ENCODE data around the gene C11orf24. TPM values are rescaled to one million over a fixed set of nuclear protein-coding genes. Genes with fewer than 3 reads are reported as not detected.

Gene C11orf24
- total and polyA plus RNA-seq, 9 of the 15 experiments (the other 6 are each of a cell fraction or from before 2014, with no cell fraction given): 2.0 to 65.2 (median 32.5) TPM

GRCh38 chr11:68259122-68259959, 12.4 kb downstream of the C11orf24 start (continued):
- TF ChIP-seq TFAP4 (CRISPR knock-in tag; IDR thresholded peaks at IDR 0.05; ENCODE audit: borderline replicate concordance): 0 out of 2 replicates have a peak, but pooled peaks have one; percentile 26
- TF ChIP-seq MBD2 (IDR thresholded peaks at IDR 0.05; ENCODE audit: borderline replicate concordance, low read depth): no peak
- no peak for TF ChIP-seq SAFB (IDR thresholded peaks at IDR 0.05; ENCODE audit: borderline replicate concordance, low read depth, low read length)
- 0 out of 2 replicates have a peak, but pooled peaks have one; percentile 26 for TF ChIP-seq HBP1 (CRISPR knock-in tag; IDR thresholded peaks at IDR 0.05)

- Histone ChIP-seq H2AFZ (ENCODE audit: low read depth, low read length) (no peak overlapping the region), H3K27me3 (ENCODE audit: control insufficient read depth in 2 of 2, insufficient read depth in 2 of 2, low read length in 2 of 2) (no peaks in the 10 kb centered on the region), H3K9me3 (replicated peaks; ENCODE audit: control insufficient read depth, insufficient read depth, low read depth, low read length) (no peaks in the 10 kb centered on the region), H3K4me3 (no peak overlapping the region), H3K79me2 (ENCODE audit: control insufficient read depth, insufficient read depth, low read length) (no peaks in the 10 kb centered on the region), H3K27ac (ENCODE audit: extremely low read depth, low read depth, low read length) (no peak overlapping the region), H3K4me2 (ENCODE audit: insufficient read depth, low read length) (no peak overlapping the region), H3K9me1 (ENCODE audit: control insufficient read depth, insufficient read depth, low read length) (no peaks in the 10 kb centered on the region), H3K4me1 (replicated peaks in 1 of 2; ENCODE audit: control insufficient read depth in 2 of 2, insufficient read depth in 2 of 2, low read length in 2 of 2) (peaks cover 9 to 15% of the 10 kb centered on the region in 2 experiments; a peak in 4 of 5 replicates), H3K9ac (ENCODE audit: insufficient read depth in 1 of 2, low read depth in 2 of 2, low read length in 2 of 2) (no peak overlapping the region), H4K20me1 (replicated peaks; ENCODE audit: control insufficient read depth, insufficient read depth, low read length) (peaks cover 3% of the 10 kb centered on the region; the same call in 1 of the 2 replicates), H3K36me3 (ENCODE audit: control insufficient read depth, insufficient read depth, low read length) (peaks cover 30% of the 10 kb centered on the region; the same call in 2 of the 3 replicates)
- no TSS peak for BruUV-seq (replicated peaks)
- TF ChIP-seq POLR2G (IDR thresholded peaks at IDR 0.05; ENCODE audit: low read depth, low read length) (peak; percentile 83), RFX1 (IDR thresholded peaks at IDR 0.05) (no peak), TARDBP (IDR thresholded peaks at IDR 0.05) (no peak), RBM22 (IDR thresholded peaks at IDR 0.05; ENCODE audit: low read depth, low read length, poor library complexity, severe bottlenecking) (peak; percentile 56)
- ATAC-seq: no peak
- ChIA-PET CTCF (ENCODE audit: low intra/inter-chr PET ratio) (interaction anchor here (1.6 to 3.0 kb wide), 3 partner anchors 39 to 189 kb away, joined by 8 to 35 read pairs (median 11); no protein-coding TSS in a partner anchor), POLR2A (interaction anchor here (0.6 to 3.8 kb wide), 4 partner anchors 7 to 1070 kb away, joined by 3 to 19 read pairs (median 7); no protein-coding TSS in a partner anchor)
- in situ Hi-C loops (cut with MboI) (loop anchor here (5.0 to 10.0 kb wide), 2 partner anchors 39 to 186 kb away; no protein-coding TSS in a partner anchor), intact Hi-C loops (cut with micrococcal nuclease) (loop anchor here (5.0 kb wide), 2 partner anchors 124 to 189 kb away; no protein-coding TSS in a partner anchor)
- no peak for DNase-seq (ENCODE audit: extremely low read depth in 1 of 4, low spot score in 3 of 4)
- 79% methylated on average over 13 of the region's 13 CpGs for WGBS (ENCODE audit: insufficient coverage, low coverage, missing lambda C conversion rate)
- FAIRE-seq: no peak
These were observed 13.4 kb downstream of the C11orf24 start for GRCh38 chr11:68258363-68258765.
